IMR-90 (cell line): ENCODE data around the gene TIAM1. TPM values are rescaled to one million over a fixed set of nuclear protein-coding genes. Genes with fewer than 3 reads are reported as not detected.

Experiments
- ATAC-seq: fragments of 200-7000 bp; cut with Tn5 transposase; 2 replicates; pipeline ENCODE4 v1.9.1; 2020; ENCODE audit warnings: low read depth, mild to moderate bottlenecking, moderate library complexity
- BruUV-seq: library from RNA; stranded (reverse); fragments of 400-500 nt; replicated peaks from 2 replicates; lab custom pipeline; 2021; lab: Mats Ljungman, UMichigan
- CTCF ChIA-PET: fragments of 300-600 bp; formaldehyde crosslinking; extraction: SDS; loops from one replicate; lab custom pipeline; 2021; ENCODE audit warnings: antibody characterized with exemption; lab: Yijun Ruan, JAX
- POLR2A ChIA-PET: fragments of 300-600 bp; sonication (Branson Sonifier 250); formaldehyde crosslinking; loops from one replicate; lab custom pipeline; 2022; ENCODE audit warnings: antibody characterized with exemption; ENCODE audit not compliant: unreplicated experiment; lab: Charles Lee
- DNase-seq: peaks from one replicate; pipeline ENCODE4 v3.0.0; 2013
- H2AFZ ChIP-seq: replicated peaks from 2 replicates; pipeline ENCODE3; 2013; ENCODE audit warnings: low read length, mild to moderate bottlenecking; ENCODE audit not compliant: poor library complexity
- H2AK5ac ChIP-seq: 2 replicates; pipeline ENCODE4 v1.6.1; 2013; ENCODE audit warnings: low read depth, low read length, inconsistent platforms
- H2AK9ac ChIP-seq: replicated peaks from 2 replicates; pipeline ENCODE3; 2013; ENCODE audit warnings: mild to moderate bottlenecking, low read depth, low read length, moderate library complexity; ENCODE audit not compliant: poor library complexity
- H2BK120ac ChIP-seq: 2 replicates; pipeline ENCODE4 v1.6.1; 2013; ENCODE audit warnings: low read depth, low read length, inconsistent platforms
- H2BK15ac ChIP-seq: 3 replicates; pipeline ENCODE4 v1.6.1; 2013; ENCODE audit warnings: low read depth, low read length, inconsistent platforms
- H2BK20ac ChIP-seq: 2 replicates; pipeline ENCODE4 v1.6.1; 2013; ENCODE audit warnings: low read depth, mild to moderate bottlenecking, inconsistent platforms, low read length, moderate library complexity
- H2BK5ac ChIP-seq: 2 replicates; pipeline ENCODE4 v1.6.1; 2013; ENCODE audit warnings: mild to moderate bottlenecking, low read depth, low read length, inconsistent platforms; ENCODE audit not compliant: poor library complexity, severe bottlenecking
- H3K14ac ChIP-seq: replicated peaks from 2 replicates; pipeline ENCODE4 v1.6.1; 2013; ENCODE audit warnings: low read depth, low read length, inconsistent platforms
- H3K18ac ChIP-seq: 2 replicates; pipeline ENCODE4 v1.6.1; 2013; ENCODE audit warnings: low read depth, low read length, control low read depth
- H3K23ac ChIP-seq: 2 replicates; pipeline ENCODE4 v1.6.1; 2013; ENCODE audit warnings: low read depth, low read length, inconsistent platforms
- H3K27ac ChIP-seq: 2 replicates; pipeline ENCODE4 v1.5.1; 2013; ENCODE audit warnings: mild to moderate bottlenecking, control low read depth, low read length; ENCODE audit not compliant: insufficient read depth
- H3K27me3 ChIP-seq: 2 replicates; pipeline ENCODE4 v1.6.1; 2013; ENCODE audit warnings: low read length; ENCODE audit not compliant: control insufficient read depth, insufficient read depth
- H3K36me3 ChIP-seq: 2 replicates; pipeline ENCODE4 v1.6.1; 2013; ENCODE audit warnings: low read length, mixed read lengths; ENCODE audit not compliant: control insufficient read depth, insufficient read depth
- H3K4ac ChIP-seq: 2 replicates; pipeline ENCODE4 v1.6.1; 2013; ENCODE audit warnings: low read depth, low read length, inconsistent platforms
- H3K4me1 ChIP-seq: 2 replicates; pipeline ENCODE4 v1.6.1; 2013; ENCODE audit warnings: low read length, mixed read lengths; ENCODE audit not compliant: control insufficient read depth, insufficient read depth
- H3K4me2 ChIP-seq: 2 replicates; pipeline ENCODE4 v1.6.1; 2013; ENCODE audit warnings: low read depth, mild to moderate bottlenecking, control low read depth, low read length, moderate library complexity
- H3K4me3 ChIP-seq: 2 replicates; pipeline ENCODE4 v1.5.1; 2013; ENCODE audit warnings: low read depth, mild to moderate bottlenecking, control low read depth, low read length, moderate library complexity; ENCODE audit not compliant: insufficient read depth
- H3K56ac ChIP-seq: 2 replicates; pipeline ENCODE4 v1.6.1; 2013; ENCODE audit warnings: low read length, inconsistent platforms; ENCODE audit not compliant: insufficient read depth; ENCODE audit errors: extremely low read depth
- H3K79me1 ChIP-seq, 2 experiments: 2 replicates each; pipeline ENCODE4 v1.6.1; 2013; ENCODE audit warnings: low read length in 2 of 2, inconsistent platforms in 1 of 2, low read depth in 1 of 2
- H3K9ac ChIP-seq: 2 replicates; pipeline ENCODE4 v1.6.1; 2013; ENCODE audit warnings: low read depth, low read length, control low read depth
- H3K9me1 ChIP-seq: 2 replicates; pipeline ENCODE4 v1.6.1; 2013; ENCODE audit warnings: low read length, inconsistent platforms; ENCODE audit not compliant: insufficient read depth
- H3K9me3 ChIP-seq: 2 replicates; pipeline ENCODE4 v1.6.1; 2013; ENCODE audit warnings: low read length; ENCODE audit not compliant: control insufficient read depth, insufficient read depth
- H4K20me1 ChIP-seq: 2 replicates; pipeline ENCODE4 v1.6.1; 2013; ENCODE audit warnings: low read length, inconsistent platforms; ENCODE audit not compliant: insufficient read depth
- H4K5ac ChIP-seq: 2 replicates; pipeline ENCODE4 v1.6.1; 2013; ENCODE audit warnings: mild to moderate bottlenecking, low read depth, low read length, control low read depth
- H4K8ac ChIP-seq, 2 experiments: 2 replicates each; pipeline ENCODE4 v1.6.1; 2013; ENCODE audit warnings: low read depth in 2 of 2, low read length in 2 of 2, control low read depth in 1 of 2, inconsistent platforms in 1 of 2
- H4K91ac ChIP-seq: 2 replicates; pipeline ENCODE4 v1.6.1; 2013; ENCODE audit warnings: low read depth, low read length, inconsistent platforms; ENCODE audit not compliant: insufficient read depth
- CEBPB ChIP-seq: IDR thresholded peaks from 2 replicates; pipeline ENCODE4 v1.6.1; 2012; ENCODE audit warnings: low read depth, low read length, improper control_type of control experiment
- RAD21 ChIP-seq: IDR thresholded peaks from 2 replicates; pipeline ENCODE4 v1.6.1; 2012; ENCODE audit warnings: low read length, improper control_type of control experiment
- WGBS, 2 experiments: methylation state at CpG; one replicate each; pipeline versions ENCODE4 v1.1.5 to v1.1.7; 2013; ENCODE audit warnings: missing lambda C conversion rate in 2 of 2; ENCODE audit not compliant: insufficient read length in 1 of 2; ENCODE audit errors: extremely low coverage in 2 of 2; 5-methylcytosine and 5-hydroxymethylcytosine counted together
- dilution Hi-C: fragments of 300-500 bp; cut with HindIII; formaldehyde crosslinking; loops from one replicate; pipeline ENCODE4 v1.14.3; 2018; ENCODE audit warnings: low sequenced_read_pairs; ENCODE audit not compliant: unreplicated experiment
- in situ Hi-C: fragments of 300-500 bp; cut with MboI; formaldehyde crosslinking; loops from 3 replicates; pipeline ENCODE4 v1.14.3; 2019; ENCODE audit warnings: low sequenced_read_pairs, inconsistent platforms, mixed read lengths
- intact Hi-C: fragments of 100-400 bp; cut with micrococcal nuclease; formaldehyde crosslinking; loops from 2 replicates; pipeline ENCODE4 v1.10.0; 2022
- polyA plus RNA-seq, 3 experiments: library from polyadenylated mRNA; depleted of rRNA; stranded (reverse); fragments of >200 nt; gene quantifications; 2 replicates each; pipeline ENCODE4 v1.2.3, GENCODE V29; 2012; ENCODE audit warnings: low replicate concordance in 1 of 3
- total RNA-seq: library from RNA; depleted of rRNA; stranded (reverse); fragments of >200 nt; gene quantifications from 2 replicates; pipeline ENCODE4 v1.2.3, GENCODE V29; 2012

TIAM1 gene
- total and polyA plus RNA-seq, 2 of the 4 experiments (the other 2 are of a cell fraction), result 2.9 to 9.3 TPM

DNA sequence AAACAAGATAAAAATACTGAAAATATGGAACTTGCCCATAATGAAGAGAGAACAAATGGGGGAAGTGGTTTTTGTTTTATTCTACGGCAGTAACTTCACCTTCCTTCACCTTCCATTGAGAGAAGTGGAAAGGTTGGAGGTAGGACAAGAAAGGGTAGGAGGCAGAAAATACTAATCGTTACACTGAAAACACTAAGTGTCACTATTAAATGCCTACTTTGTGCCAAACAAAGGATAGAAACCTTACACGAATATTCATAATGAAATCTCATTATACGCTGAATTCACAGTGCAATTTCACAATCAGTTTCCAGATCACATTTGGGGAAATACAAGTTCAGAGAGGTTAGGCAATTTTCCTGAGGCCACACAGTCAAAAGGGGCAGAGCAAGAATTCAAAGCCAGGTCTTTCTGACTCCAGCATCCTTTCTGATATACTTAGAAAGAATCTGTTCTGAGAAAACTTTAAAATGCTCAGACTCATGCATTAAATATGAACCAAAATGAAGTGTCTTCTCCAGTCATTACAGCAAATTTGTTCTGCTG is 3.0 kb downstream of the TIAM1 start:
- Histone ChIP-seq H3K27me3 (peaks cover 35% of the 10 kb centered on the region), H4K20me1 (no peaks in the 10 kb centered on the region; the same call in 1 of the 2 replicates), H2AK9ac (no peak overlapping the region), H3K4ac (no peak overlapping the region), H3K9me1 (peaks cover 6% of the 10 kb centered on the region), H2AFZ (no peak overlapping the region), H3K4me2 (no peak overlapping the region), H4K5ac (no peak overlapping the region), H3K18ac (no peak overlapping the region), H2BK15ac (no peak overlapping the region), H4K91ac (no peak overlapping the region), H2AK5ac (no peak overlapping the region), H3K4me1 (peaks cover 4% of the 10 kb centered on the region), H3K9me3 (no peaks in the 10 kb centered on the region), H3K14ac (no peak overlapping the region), H3K4me3 (no peak overlapping the region), H3K9ac (no peak overlapping the region), H3K23ac (no peak overlapping the region), H2BK120ac (no peak overlapping the region), H2BK5ac (no peak overlapping the region), H3K56ac (no peak overlapping the region), H4K8ac (no peak overlapping the region), H3K79me1 (no peaks in the 10 kb centered on the region), H3K36me3 (no peaks in the 10 kb centered on the region), H2BK20ac (no peak overlapping the region), H3K27ac (no peak overlapping the region)
- ATAC-seq (no peak), DNase-seq (no peak)
- in situ Hi-C loops, result no loop called here
- dilution Hi-C loops, result no loop called here
- TF ChIP-seq CEBPB (0 out of 2 replicates have a peak, but pooled peaks have one; percentile 1), RAD21 (no peak)
- no CpG with 5 or more reads among the region's 4 CpGs for WGBS, 2 experiments
- POLR2A ChIA-PET, result no interaction called here
- no TSS peak for BruUV-seq
- CTCF ChIA-PET, result no interaction called here
- intact Hi-C loops, result no loop called here
